Measurements from ENCODE around the gene GNLY.
A peak's percentile ranks its signal among the peaks of the same experiment; 100 is the strongest.
"Not testable (repeated sequence)": the region's sequence is repeated elsewhere in the genome, so short reads cannot be mapped to it uniquely, and the experiment has no call there.

The GNLY gene

GRCh38 chr2:85710687-85711577 lies 16.8 kb downstream of the GNLY start:
- DNase-seq (ENCODE audit: low spot score): no peak

GRCh38 chr2:85711578-85712060 lies 17.5 kb downstream of the GNLY start:
- no peak for DNase-seq (ENCODE audit: low spot score)

GRCh38 chr2:85712336-85712735 lies 18.2 kb downstream of the GNLY start:
- DNase-seq (ENCODE audit: low spot score): peak; percentile 49

- DNase-seq (ENCODE audit: low spot score): peak; percentile 45
These were observed 18.9 kb downstream of the GNLY start for GRCh38 chr2:85712849-85713612.

GRCh38 chr2:85713836-85714235 lies 19.7 kb downstream of the GNLY start:
- no peak for DNase-seq (ENCODE audit: low spot score)

- DNase-seq (ENCODE audit: low spot score): not testable (repeated sequence)
These were observed 20.3 kb downstream of the GNLY start for GRCh38 chr2:85714421-85714820.

GRCh38 chr2:85714841-85715240 lies 20.7 kb downstream of the GNLY start:
- DNase-seq (ENCODE audit: low spot score): no peak

GRCh38 chr2:85716346-85716914 lies 22.3 kb downstream of the GNLY start:
- no peak for DNase-seq (ENCODE audit: low spot score)

GRCh38 chr2:85717308-85718008 lies 23.3 kb downstream of the GNLY start:
- no peak for DNase-seq (ENCODE audit: low spot score)

- no peak for DNase-seq (ENCODE audit: low spot score)
These were observed 23.8 kb downstream of the GNLY start for GRCh38 chr2:85718009-85718391.

GRCh38 chr2:85718885-85719492 lies 24.8 kb downstream of the GNLY start:
- no peak for DNase-seq (ENCODE audit: low spot score)

- DNase-seq (ENCODE audit: low spot score): no peak
These were observed 25.6 kb downstream of the GNLY start for GRCh38 chr2:85719609-85720240.

GRCh38 chr2:85720533-85720932 lies 26.4 kb downstream of the GNLY start:
- DNase-seq (ENCODE audit: low spot score): no peak

- DNase-seq (ENCODE audit: low spot score): no peak
These were observed 27.5 kb downstream of the GNLY start for GRCh38 chr2:85721641-85722040.

- DNase-seq (ENCODE audit: low spot score): no peak
These were observed 28.4 kb downstream of the GNLY start for GRCh38 chr2:85722519-85722918.

GRCh38 chr2:85723707-85724360 lies 29.7 kb downstream of the GNLY start:
- no peak for DNase-seq (ENCODE audit: low spot score)

GRCh38 chr2:85724731-85725181 lies 30.6 kb downstream of the GNLY start:
- no peak for DNase-seq (ENCODE audit: low spot score)

- DNase-seq (ENCODE audit: low spot score): no peak
These were observed 31.3 kb downstream of the GNLY start for GRCh38 chr2:85725451-85725850.

- DNase-seq (ENCODE audit: low spot score): no peak
These were observed 33.6 kb downstream of the GNLY start for GRCh38 chr2:85727798-85728197.

GRCh38 chr2:85728342-85728741 lies 34.2 kb downstream of the GNLY start:
- no peak for DNase-seq (ENCODE audit: low spot score)

Data from pons (tissue), 1 donor.